Jurkat, Clone E6-1 (cell line): Measurements from ENCODE around the gene ZNF511.
A peak's percentile ranks its signal among the peaks of the same experiment; 100 is the strongest.

Experiments used
- DNase-seq: peaks from one replicate; pipeline ENCODE4 v3.0.0-alpha.2; 2011; ENCODE audit warnings: low read depth, low spot score
- H3K4me3 ChIP-seq: 2 replicates; pipeline ENCODE4 v1.5.1; 2011; ENCODE audit warnings: mild to moderate bottlenecking, low read length, control low read depth, moderate library complexity

ZNF511 gene

DNA sequence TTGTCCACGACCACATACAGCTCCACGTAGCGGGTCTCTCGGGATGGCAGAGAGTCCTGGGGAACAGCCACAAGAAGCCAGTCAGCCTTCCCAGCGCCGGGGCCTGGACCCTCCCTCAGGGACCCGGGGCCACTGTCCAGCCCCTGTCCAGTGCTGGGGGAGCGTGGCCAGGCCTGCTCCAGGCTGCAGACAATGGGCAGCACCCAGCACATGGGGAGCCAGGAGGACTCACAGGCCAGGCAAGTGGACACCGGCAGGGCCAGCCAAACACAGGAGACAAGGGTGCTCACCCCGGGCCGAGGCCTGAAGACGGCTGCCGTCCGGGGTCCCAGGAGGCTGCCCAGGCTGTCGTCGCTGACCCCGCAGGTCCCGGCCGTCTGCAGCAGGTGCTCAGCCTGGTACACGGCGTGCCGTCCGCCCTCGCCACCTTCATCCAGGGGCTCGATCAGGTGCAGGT, 35.7 kb upstream of the ZNF511 start:
- no peak overlapping the region for H3K4me3 ChIP-seq
- DNase-seq = no peak

- no peak overlapping the region for H3K4me3 ChIP-seq
- DNase-seq = no peak
These were observed 35.1 kb upstream of the ZNF511 start for GRCh38 chr10:133273534-133274143.

GRCh38 chr10:133274751-133275683, 33.7 kb upstream of the ZNF511 start:
- DNase-seq = peak; percentile 41
- peak overlapping the region; percentile 5; the same call in 1 of the 2 replicates for H3K4me3 ChIP-seq

GRCh38 chr10:133275684-133276092, 33.0 kb upstream of the ZNF511 start:
- no peak for DNase-seq
- H3K4me3 ChIP-seq = no peak overlapping the region

GRCh38 chr10:133276100-133276434, 32.6 kb upstream of the ZNF511 start:
- H3K4me3 ChIP-seq = no peak overlapping the region
- no peak for DNase-seq

DNA sequence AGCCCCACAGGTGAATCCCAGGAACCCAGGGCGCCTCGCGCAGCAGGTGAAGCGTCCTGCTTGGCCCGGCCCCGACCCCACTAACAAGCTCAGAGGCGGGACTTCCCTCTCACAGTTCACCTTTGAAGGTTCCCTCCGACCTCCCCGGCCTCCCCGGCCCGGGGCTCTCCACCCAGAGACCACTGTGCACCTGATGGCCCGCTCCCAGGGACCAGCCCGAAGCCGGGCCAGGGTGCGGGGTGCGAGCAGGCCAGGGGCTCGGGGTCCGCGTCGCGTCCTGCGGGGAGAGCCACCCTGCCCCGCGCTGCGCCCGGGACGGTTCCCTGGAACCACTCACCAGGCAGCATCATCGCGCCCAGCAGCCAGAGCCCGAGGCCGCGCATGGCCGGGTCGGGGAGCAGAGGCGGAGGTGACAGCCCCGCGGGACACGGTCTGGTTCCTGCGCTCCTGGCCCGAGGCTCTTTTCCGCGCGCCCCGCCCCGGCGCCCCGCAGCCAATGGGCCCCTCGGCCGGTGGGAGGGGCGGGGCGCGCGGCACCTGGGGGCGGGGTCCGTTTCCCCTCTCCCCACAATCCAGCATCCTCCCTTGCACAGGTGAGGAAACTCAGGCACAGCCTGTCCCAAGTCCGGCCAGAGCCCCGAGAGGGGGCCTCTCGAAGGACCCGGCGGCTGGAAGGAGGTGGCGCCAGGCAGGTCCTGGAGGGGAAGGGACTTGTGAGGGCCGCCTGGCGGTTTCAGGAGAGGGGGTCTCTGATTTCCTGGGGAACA, 32.1 kb upstream of the ZNF511 start, which contains the start of gene ADAM8:
TSS of gene ADAM8 (minus strand) at position 434 of the 767 bp plus-strand sequence. CDS start at position 383, 51 bp downstream.
- DNase-seq = no peak
- H3K4me3 ChIP-seq = no peak within 1 kb of the TSS

DNA sequence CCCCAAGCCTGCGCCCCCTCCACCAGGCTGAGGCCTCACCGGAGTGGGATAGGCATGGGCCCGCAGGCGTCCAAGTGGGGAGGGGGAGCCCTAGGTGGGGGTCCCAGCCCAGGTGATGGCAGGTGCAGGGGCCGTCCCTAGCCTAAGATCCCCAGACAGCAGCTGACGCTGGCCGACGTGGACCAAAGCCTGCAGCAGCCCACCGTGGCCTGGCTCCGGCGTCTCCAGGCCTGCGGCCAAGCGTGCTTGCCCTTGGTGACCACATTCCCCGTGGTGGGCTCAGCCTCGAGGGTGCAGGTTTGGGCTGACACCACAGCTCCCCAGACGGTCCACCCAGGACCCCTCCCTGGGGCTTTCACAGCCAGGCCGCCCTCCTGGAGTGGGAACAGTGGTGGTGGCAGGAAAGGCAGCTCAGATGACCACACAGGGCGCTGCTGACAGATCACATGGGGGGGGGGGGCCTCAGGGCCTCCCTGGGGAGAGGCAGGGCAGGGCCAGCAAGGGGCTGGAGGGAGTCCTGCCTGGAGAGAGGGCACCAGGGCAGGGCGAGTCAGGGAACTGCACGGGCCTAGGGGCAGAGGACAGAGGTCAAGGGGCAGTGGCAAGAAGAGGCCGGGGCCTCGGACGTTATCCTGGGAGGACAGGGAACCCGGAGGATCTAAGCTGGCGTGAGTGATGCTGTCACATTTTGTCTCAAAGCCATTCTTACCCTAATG, 31.3 kb upstream of the ZNF511 start:
- no peak overlapping the region for H3K4me3 ChIP-seq
- no peak for DNase-seq

DNA sequence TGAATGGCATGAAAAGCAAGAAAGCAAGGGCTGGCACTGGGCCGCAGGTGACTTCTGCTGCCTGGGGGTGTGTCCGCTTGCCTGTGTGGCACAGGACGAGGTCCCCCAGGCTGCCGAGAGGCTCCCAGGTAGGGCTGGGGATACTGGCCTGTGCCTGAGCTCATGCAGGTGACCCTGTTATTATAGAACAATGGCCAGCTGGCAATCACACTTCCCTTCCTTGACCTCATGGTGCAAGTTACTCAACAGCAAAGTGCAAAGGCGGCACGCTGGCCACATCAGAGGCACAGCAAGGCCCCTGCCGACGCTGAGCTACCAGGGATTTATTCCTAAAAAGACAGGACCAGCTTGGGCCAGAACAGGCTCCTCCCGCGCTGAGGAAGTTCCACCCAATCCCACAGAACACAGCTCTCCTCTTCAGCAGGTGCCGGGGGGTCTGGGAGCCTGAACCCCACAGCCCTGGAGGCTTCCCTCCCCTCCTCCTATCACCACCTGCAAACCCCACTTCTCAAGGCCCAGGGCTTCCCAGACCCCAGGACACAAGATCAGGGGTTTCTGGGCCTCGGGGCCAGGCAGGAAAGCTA, 30.6 kb upstream of the ZNF511 start:
- no peak for DNase-seq
- H3K4me3 ChIP-seq = no peak overlapping the region

DNA sequence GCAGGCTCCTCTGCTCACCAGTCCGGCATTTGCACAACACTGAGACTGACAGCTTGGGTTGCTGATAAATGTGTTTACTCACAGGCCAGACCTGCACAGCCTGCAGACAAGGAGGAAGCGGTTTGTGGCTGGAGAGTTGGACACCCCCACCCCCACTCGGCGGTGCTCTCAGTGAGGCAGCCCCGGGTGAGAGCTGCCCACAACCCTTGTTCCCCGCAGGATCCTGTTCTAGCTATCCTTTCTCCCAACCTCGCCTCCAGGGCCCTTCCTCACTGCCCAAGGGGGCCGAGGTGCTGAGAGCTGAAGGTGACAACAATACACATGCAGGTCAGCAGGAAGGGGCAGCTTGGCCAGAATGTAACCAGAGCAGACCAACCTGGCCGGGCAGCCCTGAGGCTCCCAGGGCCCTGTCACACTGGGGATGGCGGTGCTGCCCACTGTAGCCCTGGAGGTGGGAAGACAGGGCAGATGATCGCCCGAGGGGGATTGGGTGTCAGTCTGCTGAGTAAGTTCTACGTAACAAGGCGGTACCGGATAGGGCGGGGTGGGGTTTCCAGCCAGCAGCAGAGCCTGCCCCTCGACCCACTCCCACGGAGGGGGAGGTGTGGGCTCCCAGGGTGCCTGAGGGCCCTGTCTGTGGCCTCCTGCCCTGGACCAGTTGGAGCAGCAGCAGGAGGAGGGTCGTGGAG, 30.0 kb upstream of the ZNF511 start:
- no peak for DNase-seq
- no peak overlapping the region for H3K4me3 ChIP-seq

DNA sequence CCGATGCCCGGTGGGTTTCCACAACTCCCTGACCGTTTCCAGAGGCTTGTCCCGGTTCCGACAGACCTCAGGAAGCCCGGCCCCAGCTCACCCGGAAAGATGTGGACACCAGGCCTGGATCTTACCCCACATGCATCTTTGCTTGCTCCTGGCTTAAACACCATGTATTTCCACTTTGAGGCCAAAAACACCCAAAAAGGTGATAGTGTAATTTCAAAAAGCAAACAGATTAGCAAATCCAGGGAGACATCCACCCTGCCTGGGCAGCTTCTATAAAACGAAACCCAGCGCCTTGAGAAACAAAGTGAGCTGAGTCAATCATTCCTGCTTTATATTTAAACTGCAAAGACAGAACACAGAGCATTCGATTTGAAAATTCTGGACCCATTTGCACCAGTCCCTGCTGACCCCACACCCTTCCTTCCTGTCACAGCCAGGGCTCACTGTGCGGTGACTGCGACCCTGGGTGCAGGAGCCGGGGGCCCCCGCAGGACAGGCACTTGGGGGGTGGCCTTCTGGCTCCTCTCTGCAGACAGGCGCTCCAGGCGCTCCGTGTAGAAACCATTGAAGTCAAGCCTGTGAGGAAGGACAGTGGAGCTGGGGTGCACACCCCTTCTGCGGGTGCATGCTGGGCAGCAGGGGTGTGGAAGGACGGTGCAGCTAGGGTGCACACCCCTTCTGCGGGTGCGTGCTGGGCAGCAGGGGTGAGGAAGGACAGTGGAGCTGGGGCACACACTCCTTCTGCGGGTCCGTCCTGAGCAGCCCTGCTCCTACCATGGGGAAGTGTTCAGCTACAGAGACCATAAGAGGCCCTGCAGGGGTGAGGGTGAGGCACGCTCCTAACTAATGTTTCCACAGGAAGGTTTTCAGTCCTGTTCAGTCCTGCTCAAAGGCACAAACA, 29.1 kb upstream of the ZNF511 start:
- H3K4me3 ChIP-seq = no peak overlapping the region
- no peak for DNase-seq

- DNase-seq = no peak
- H3K4me3 ChIP-seq = no peak overlapping the region
These were observed 28.2 kb upstream of the ZNF511 start for GRCh38 chr10:133280391-133281059.

DNA sequence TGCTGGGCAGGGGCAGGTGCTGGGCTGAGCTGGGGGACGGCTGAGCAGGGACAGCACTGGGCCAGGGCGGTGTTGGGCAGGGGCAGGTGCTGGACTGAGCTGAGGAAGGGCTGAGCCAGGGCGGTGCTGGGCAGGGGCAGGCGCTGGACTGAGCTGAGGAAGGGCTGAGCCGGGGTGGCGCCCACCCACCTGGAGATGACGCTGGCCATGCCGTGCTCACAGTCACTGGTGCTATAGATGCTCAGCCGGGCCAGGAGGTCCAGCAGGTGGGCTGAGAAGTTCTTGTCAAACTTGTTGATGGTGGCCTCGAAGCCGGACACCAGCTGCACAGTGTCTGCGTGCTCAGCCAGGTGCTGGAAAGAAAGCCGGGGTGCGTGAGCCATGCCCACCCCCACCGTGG, 27.6 kb upstream of the ZNF511 start:
- no peak overlapping the region for H3K4me3 ChIP-seq

GRCh38 chr10:133281628-133282372, 26.9 kb upstream of the ZNF511 start:
- H3K4me3 ChIP-seq = no peak overlapping the region
- DNase-seq = no peak

More for the DNA sequence above, 27.6 kb upstream of the ZNF511 start:
- DNase-seq = no peak

- DNase-seq = no peak
- H3K4me3 ChIP-seq = no peak overlapping the region
These were observed 25.8 kb upstream of the ZNF511 start for GRCh38 chr10:133282846-133283390.

DNA sequence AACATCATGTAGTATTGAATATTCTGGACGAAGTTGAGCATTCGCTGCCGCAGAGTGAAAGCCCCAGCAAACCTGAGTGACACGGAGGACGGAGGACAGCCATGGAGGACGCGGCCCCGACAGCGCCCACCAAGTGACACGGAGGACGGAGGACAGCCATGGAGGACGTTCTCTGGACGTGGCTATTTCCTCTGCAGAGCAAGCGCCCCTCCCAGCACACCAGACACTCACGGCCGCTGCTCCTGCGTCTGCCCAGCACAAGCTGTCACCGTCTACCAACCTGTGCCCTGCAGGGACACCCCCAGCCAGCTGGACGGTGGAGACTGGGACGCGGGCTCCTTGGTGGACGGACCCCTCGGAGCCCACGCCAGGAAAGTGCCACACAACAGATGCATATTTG, 24.8 kb upstream of the ZNF511 start:
- DNase-seq = no peak
- H3K4me3 ChIP-seq = no peak overlapping the region

DNA sequence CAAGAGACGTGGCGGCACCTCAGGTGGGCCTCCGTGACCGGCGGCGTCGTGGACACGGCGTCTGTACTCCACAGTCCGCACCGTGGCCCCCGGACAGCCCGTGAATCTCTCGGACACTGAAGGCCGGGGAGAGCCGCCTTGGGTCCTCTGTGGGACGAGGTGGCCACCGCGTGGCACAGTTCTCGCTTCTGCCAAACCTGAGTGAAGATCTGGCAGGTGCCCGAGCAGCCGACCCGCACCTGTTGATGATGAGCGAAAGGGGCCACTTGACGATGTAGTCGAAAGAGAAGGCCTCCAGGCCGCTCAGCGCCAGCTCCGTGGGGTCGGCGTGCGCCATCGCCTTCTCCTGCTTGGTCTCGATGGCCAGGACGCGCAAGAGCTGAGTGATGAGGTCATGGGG, 23.5 kb upstream of the ZNF511 start:
- DNase-seq = no peak
- H3K4me3 ChIP-seq = no peak overlapping the region
